Hepatocyte (in vitro differentiated cells): ENCODE measurements around the gene OTOGL. TPM values are rescaled to one million over a fixed set of nuclear protein-coding genes. Genes with fewer than 3 reads are reported as not detected.

Source experiments
- DNase-seq: peaks from one replicate; pipeline ENCODE4 v3.0.0-alpha.2; 2016; ENCODE audit warnings: low spot score
- H2AFZ ChIP-seq: fragments of 200-600 bp; sonication (generic); 2 replicates; pipeline ENCODE4 v1.6.0; 2016; ENCODE audit warnings: antibody characterized with exemption, mild to moderate bottlenecking
- H3K27ac ChIP-seq: fragments of 200-600 bp; sonication (generic); 2 replicates; pipeline ENCODE4 v1.5.1; 2016; ENCODE audit warnings: mild to moderate bottlenecking
- H3K27me3 ChIP-seq: fragments of 200-600 bp; sonication (generic); 2 replicates; pipeline ENCODE4 v1.6.1; 2016
- H3K36me3 ChIP-seq: fragments of 200-600 bp; sonication (generic); replicated peaks from 2 replicates; pipeline ENCODE4 v1.5.1; 2016; ENCODE audit warnings: low read depth; ENCODE audit not compliant: insufficient read depth
- H3K4me1 ChIP-seq: fragments of 200-600 bp; sonication (generic); 2 replicates; pipeline ENCODE4 v1.5.1; 2016; ENCODE audit warnings: mild to moderate bottlenecking, moderate library complexity; ENCODE audit not compliant: insufficient read depth
- H3K4me2 ChIP-seq: fragments of 200-600 bp; sonication (generic); 2 replicates; pipeline ENCODE4 v1.6.0; 2016
- H3K4me3 ChIP-seq: fragments of 200-600 bp; sonication (generic); 2 replicates; pipeline ENCODE4 v1.5.1; 2016; ENCODE audit warnings: mild to moderate bottlenecking
- H3K79me2 ChIP-seq: fragments of 200-600 bp; sonication (generic); 2 replicates; pipeline ENCODE4 v1.6.0; 2017; ENCODE audit warnings: mild to moderate bottlenecking
- H3K9me2 ChIP-seq: fragments of 200-600 bp; sonication (generic); replicated peaks from 2 replicates; pipeline ENCODE4 v1.6.0; 2017; ENCODE audit warnings: mild to moderate bottlenecking; ENCODE audit not compliant: insufficient read depth
- H3K9me3 ChIP-seq: fragments of 200-600 bp; sonication (generic); 2 replicates; pipeline ENCODE4 v1.5.1; 2016; ENCODE audit warnings: low read depth, mild to moderate bottlenecking
- H4K20me1 ChIP-seq: fragments of 200-600 bp; sonication (generic); 2 replicates; pipeline ENCODE4 v1.6.0; 2016; ENCODE audit warnings: mild to moderate bottlenecking; ENCODE audit not compliant: insufficient read depth, poor library complexity, severe bottlenecking
- EZH2 ChIP-seq: fragments of 200-600 bp; sonication (generic); IDR thresholded peaks from 2 replicates; pipeline ENCODE4 v1.6.1; 2016; ENCODE audit warnings: antibody characterized with exemption, mild to moderate bottlenecking, borderline replicate concordance
- EZH2phosphoT487 ChIP-seq: fragments of 200-600 bp; sonication (generic); IDR thresholded peaks from one replicate; pipeline ENCODE4 v1.6.1; 2018; ENCODE audit warnings: antibody characterized with exemption, mild to moderate bottlenecking, low read depth, moderate library complexity; ENCODE audit not compliant: unreplicated experiment, severe bottlenecking
- WGBS: methylation state at CpG from one replicate; pipeline ENCODE4 v1.1.6; 2016; ENCODE audit warnings: low lambda C conversion rate; ENCODE audit errors: missing lambda C conversion rate; 5-methylcytosine and 5-hydroxymethylcytosine counted together
- polyA plus RNA-seq: library from polyadenylated mRNA; unstranded; fragments of >200 nt; fragmentation: Nextera tagmentation; extraction: Ambion mirVana; gene quantifications from 2 replicates; pipeline ENCODE4 v1.2.1, GENCODE V29; 2016
- total RNA-seq: library from RNA; depleted of rRNA; stranded (reverse); fragments of >200 nt; gene quantifications from 2 replicates; pipeline ENCODE4 v1.2.3, GENCODE V29; 2014
- TF ChIP-seq, protein P1 (sequence below): fragments of 200-600 bp; sonication (generic); IDR thresholded peaks from 2 replicates; pipeline ENCODE4 v1.5.1; 2016; ENCODE audit warnings: antibody characterized with exemption, mild to moderate bottlenecking; ENCODE audit not compliant: poor library complexity

Gene OTOGL
- total and polyA plus RNA-seq, 2 experiments from 2014 or later = 0.33 TPM; not detected in 1

DNA sequence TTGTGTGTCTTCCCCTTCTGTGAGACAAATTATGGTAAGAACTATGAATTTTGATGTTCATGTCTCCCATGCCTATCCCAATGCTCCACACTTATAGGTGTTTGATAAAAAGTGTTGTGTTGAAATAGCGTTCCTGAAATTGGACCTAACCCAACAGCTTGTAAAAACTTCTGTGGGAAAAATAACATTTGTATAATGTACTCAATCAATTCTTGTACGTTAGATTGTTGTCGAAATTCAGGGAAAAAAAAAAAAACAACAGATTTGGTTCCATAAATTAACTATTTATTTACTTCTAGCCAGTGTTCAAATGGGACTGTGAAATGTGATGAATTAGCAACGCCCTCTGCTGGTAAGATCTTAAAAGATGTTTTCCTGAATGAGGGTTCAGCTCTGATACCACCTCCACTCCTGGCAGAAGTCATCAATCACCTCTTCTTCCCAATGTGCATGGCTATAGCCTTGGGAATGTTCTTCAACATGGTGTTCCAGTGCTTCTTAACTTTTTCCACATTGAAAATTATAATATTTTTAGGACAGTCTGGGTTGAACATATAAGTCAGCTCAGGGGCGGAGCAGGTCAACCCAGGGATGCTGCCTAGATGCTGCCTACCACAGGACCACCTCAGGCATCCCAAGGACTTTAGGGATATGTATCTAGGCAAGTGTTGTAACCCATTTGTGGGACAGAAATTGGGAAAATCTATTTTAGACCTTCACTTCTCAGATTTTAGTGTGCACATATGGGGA, 170.6 kb downstream of the OTOGL start:
- no peaks in the 10 kb centered on the region for H3K27me3 ChIP-seq
- no peaks in the 10 kb centered on the region for H4K20me1 ChIP-seq
- peak; percentile 63 for DNase-seq
- H3K9me3 ChIP-seq = no peaks in the 10 kb centered on the region
- H3K4me1 ChIP-seq = no peaks in the 10 kb centered on the region
- H2AFZ ChIP-seq = no peak overlapping the region
- no peaks in the 10 kb centered on the region for H3K36me3 ChIP-seq
- H3K4me3 ChIP-seq = no peak overlapping the region
- TF ChIP-seq, protein P1, sequence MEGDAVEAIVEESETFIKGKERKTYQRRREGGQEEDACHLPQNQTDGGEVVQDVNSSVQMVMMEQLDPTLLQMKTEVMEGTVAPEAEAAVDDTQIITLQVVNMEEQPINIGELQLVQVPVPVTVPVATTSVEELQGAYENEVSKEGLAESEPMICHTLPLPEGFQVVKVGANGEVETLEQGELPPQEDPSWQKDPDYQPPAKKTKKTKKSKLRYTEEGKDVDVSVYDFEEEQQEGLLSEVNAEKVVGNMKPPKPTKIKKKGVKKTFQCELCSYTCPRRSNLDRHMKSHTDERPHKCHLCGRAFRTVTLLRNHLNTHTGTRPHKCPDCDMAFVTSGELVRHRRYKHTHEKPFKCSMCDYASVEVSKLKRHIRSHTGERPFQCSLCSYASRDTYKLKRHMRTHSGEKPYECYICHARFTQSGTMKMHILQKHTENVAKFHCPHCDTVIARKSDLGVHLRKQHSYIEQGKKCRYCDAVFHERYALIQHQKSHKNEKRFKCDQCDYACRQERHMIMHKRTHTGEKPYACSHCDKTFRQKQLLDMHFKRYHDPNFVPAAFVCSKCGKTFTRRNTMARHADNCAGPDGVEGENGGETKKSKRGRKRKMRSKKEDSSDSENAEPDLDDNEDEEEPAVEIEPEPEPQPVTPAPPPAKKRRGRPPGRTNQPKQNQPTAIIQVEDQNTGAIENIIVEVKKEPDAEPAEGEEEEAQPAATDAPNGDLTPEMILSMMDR = peak; percentile 75
- no peak for TF ChIP-seq EZH2phosphoT487
- TF ChIP-seq EZH2 = no peak
- 30% methylated on average over 5 of the region's 5 CpGs for WGBS
- H3K4me2 ChIP-seq = no peak overlapping the region
- H3K27ac ChIP-seq = no peak overlapping the region
- no peaks in the 10 kb centered on the region for H3K79me2 ChIP-seq
- no peaks in the 10 kb centered on the region for H3K9me2 ChIP-seq

DNA sequence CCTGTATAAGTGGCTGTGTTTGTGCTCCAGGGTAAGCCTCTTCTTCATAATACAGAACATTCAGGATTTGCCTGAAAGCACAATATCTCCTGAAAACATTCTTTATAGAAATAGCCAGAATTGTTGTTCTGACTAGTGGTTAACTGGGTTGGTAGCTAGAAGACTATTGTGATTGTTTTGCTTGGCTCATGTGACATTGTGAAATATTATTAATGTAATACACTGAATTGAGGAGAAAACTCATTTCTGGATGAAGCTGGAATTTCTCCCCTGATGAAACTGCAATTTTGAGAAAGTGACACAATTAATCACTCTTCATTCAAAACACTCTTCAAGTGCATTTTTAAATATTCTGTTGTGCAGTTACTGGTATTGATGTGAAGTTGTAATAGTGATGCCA, 172.4 kb downstream of the OTOGL start:
- H3K36me3 ChIP-seq = no peaks in the 10 kb centered on the region
- no peaks in the 10 kb centered on the region for H3K27me3 ChIP-seq
- no peaks in the 10 kb centered on the region for H3K4me1 ChIP-seq
- no peak overlapping the region for H3K4me2 ChIP-seq
- no peak overlapping the region for H3K4me3 ChIP-seq
- no peaks in the 10 kb centered on the region for H4K20me1 ChIP-seq
- no peak overlapping the region for H2AFZ ChIP-seq
- no peaks in the 10 kb centered on the region for H3K79me2 ChIP-seq
- TF ChIP-seq EZH2phosphoT487 (no peak), EZH2 (no peak)
- TF ChIP-seq, protein P1 = no peak
- no peaks in the 10 kb centered on the region for H3K9me3 ChIP-seq
- no peak for DNase-seq
- no peaks in the 10 kb centered on the region for H3K9me2 ChIP-seq
- no peak overlapping the region for H3K27ac ChIP-seq

DNA sequence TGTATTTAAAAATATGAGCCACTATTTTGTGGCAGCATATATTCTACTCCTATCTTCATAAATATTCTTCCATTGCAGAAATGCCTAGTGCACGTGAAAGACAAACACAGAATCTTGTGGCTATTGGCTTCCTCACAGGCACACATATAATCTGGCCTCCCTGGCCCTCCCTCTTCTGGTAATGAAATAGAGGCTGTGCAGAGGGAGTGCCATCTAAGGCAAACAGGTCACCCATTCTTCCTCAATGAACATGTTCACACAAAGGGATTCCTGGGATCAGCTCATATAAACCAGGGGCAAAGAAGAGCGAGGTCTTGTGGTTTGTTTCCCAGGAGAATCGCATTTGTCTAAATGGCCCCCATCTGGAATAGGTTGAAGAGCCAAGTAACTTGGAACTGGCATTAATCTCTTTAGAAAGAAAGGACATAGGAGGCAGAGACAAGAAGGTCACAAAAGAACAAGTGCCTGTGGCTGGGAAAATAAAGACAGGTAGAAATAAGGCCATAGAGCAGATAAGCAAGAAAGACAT, 173.1 kb downstream of the OTOGL start:
- Histone ChIP-seq H2AFZ (no peak overlapping the region), H3K4me2 (no peak overlapping the region), H3K4me3 (no peak overlapping the region), H3K9me2 (no peaks in the 10 kb centered on the region), H3K9me3 (no peaks in the 10 kb centered on the region), H4K20me1 (no peaks in the 10 kb centered on the region), H3K36me3 (no peaks in the 10 kb centered on the region), H3K27ac (no peak overlapping the region), H3K27me3 (no peaks in the 10 kb centered on the region), H3K79me2 (no peaks in the 10 kb centered on the region), H3K4me1 (no peaks in the 10 kb centered on the region)
- DNase-seq = no peak
- WGBS = 73% methylated on average over 3 of the region's 3 CpGs
- no peak for TF ChIP-seq EZH2phosphoT487
- TF ChIP-seq, protein P1 = no peak
- TF ChIP-seq EZH2 = no peak
